DMS79 treated with DMSO at 0.1 percent for 48 hours (cell line): Measurements from ENCODE around the gene OR2Y1.
"Not testable (repeated sequence)": the region's sequence is repeated elsewhere in the genome, so short reads cannot be mapped to it uniquely, and the experiment has no call there.

Source experiments
- DNase-seq: peaks from one replicate; lab custom pipeline; 2025; lab: John Stamatoyannopoulos, UW

Gene OR2Y1, protein sequence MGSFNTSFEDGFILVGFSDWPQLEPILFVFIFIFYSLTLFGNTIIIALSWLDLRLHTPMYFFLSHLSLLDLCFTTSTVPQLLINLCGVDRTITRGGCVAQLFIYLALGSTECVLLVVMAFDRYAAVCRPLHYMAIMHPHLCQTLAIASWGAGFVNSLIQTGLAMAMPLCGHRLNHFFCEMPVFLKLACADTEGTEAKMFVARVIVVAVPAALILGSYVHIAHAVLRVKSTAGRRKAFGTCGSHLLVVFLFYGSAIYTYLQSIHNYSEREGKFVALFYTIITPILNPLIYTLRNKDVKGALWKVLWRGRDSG

DNA sequence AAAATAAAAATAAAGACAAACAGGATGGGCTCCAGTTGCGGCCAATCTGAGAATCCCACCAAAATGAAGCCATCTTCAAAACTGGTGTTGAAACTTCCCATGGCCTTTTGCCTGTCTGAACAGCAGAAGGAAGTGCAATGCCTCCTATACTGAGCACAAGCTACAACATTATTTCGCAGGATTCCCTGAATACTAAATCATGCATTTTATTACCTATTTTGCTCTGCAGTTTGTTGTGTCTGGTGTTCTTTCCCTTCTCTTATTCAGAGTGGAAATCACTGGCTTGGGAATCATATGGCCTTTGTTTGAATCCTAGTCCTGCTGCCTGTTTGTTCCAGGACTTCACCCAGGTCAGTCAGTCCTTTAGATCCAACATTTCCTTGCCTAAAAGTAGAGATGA is at the start of gene OR2Y1:
TSS of gene OR2Y1 (minus strand) at position 101 of the 400 bp plus-strand sequence. CDS start at position 101, 0 bp downstream.
- no peak for DNase-seq

GRCh38 chr5:180788651-180789410 is 49.0 kb upstream of the OR2Y1 start:
- DNase-seq = not testable (repeated sequence)

- DNase-seq = no peak
Observed at GRCh38 chr5:180787711-180788431, 48.0 kb upstream of the OR2Y1 start.

GRCh38 chr5:180786531-180787398 is 46.9 kb upstream of the OR2Y1 start:
- no peak for DNase-seq

GRCh38 chr5:180785794-180786221 is 46.0 kb upstream of the OR2Y1 start:
- no peak for DNase-seq

DNA sequence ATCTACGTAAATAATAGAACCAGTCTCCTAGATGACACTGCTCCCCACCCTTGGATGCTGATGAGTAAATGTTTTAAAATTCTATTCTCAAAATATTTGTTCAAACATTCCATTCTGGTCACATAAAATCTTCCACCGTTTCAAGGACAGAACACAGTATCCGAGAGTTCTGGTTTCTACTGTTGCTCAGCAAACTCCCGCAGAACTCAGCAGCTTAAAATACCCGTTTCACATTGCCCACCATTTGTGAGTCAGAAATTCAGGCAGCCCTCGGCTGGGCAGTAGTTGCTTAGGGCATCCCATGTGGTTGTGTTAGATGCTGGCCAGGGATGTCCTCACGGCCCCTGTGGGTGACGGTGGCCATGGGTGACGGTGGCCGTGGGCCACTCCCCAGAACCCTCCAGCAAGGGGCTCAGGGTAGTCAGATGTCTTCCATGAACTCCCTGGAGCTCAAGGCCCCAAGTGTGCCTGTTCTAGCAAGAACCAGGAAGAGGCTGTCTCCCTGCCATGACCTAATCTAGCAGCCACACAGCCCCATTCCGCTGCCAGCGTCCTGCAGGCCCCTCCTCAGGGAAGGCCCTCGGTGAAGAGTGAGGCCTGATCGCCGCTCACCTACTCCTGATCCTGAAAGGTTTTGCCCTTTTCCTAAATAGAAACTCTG is 45.4 kb upstream of the OR2Y1 start:
- no peak for DNase-seq

DNA sequence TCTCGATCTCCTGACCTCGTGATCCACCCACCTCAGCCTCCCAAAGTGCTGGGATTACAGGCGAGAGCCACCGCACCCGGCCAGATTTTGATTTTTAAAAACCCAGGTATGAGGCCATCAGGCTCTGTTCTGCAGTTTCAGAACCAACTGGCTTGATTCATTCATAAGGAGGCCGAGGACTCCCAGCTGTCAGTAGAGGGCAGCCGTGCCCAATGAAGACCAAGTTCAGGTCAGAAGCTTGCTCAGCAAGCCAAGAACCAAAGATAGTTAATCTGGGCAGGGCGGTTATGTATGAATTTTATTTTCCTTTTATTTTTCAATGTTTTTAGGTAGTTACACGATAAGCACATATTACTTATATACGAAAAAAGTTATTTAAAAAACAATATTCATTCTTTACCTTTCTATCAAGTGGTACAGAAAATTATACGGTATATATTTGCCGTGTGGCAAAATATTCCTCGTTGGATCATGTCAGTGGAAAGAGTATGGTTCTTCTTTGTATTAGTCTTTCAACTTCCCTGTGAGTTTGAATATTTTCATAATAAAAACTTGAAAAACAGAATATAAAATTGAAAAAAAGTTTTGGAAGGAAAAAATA is 44.7 kb upstream of the OR2Y1 start:
- DNase-seq = peak; percentile 7

DNA sequence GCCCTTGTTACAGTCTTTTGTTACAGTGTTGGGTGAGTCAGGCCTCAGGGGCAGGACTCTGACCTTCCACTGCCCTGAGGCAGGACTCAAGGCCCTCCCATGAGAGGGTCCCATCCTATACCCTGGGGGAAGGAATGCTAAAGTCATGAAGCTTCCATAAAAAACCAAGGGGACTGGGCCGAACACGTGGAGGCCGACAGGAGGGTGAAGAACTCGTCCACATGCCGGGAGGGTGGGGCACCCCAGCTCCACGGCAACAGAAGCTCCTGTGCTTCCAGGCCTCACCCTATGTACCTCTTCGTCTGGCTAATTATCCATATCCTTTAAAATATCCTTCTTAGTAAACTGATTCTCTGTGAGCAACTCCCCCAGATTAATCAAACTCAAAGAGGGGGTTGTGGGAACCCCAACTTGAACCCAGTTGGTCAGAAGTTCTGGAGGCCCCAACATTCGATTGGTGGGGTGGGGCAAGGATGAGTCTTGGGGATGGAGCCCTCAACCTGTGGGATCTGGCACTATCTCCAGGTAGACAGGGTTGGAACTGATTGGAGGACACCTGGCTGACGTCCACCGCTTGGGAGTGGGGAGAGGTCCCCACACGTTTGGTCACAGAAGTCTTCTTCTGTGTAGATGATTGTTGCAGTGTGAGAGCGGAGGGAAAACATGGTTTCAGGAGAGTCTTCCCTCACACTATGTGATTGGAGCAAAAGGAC is 43.6 kb upstream of the OR2Y1 start:
- no peak for DNase-seq

DNA sequence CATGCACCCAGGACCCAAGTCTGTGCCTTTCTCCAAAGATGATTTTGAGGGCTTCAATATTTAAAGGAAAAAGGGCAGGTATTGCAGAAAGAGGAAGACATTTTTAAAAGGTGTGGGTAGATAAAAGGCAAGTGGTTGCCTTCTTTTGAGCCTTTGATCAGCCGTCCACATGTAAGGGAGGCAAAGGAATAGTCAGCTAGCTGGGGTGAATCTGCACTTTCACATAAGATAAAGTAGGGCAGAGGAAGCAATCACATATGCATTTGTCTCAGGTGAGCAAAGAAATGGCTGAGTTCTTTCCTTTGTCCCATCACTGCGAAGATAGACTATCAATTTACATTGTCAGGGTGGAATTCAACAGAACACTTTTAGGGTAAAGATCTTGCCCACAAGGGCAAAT is 42.9 kb upstream of the OR2Y1 start:
- no peak for DNase-seq

GRCh38 chr5:180781900-180782326 is 42.1 kb upstream of the OR2Y1 start:
- DNase-seq = not testable (repeated sequence)

- DNase-seq = no peak
Observed at GRCh38 chr5:180779985-180780610, 40.2 kb upstream of the OR2Y1 start.

DNA sequence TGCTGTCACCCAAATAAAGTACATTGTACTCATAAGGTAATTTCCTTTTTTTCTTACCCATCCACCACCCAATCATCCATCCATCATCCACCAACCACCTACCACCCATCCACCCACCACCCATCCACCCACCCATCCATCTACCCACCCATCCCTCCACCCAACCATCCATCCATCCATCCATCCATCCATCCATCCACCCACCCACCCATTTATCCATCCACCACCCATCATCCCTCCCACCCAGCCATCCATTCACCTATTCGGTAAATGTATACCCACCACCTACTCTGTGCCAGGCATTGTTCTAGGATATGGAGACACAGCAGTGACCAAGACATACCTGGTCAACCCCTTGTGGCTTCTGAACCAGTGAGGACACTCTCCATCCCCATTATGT is 37.6 kb upstream of the OR2Y1 start:
- no peak for DNase-seq

- DNase-seq = no peak
Observed at GRCh38 chr5:180776376-180776775, 36.5 kb upstream of the OR2Y1 start.

DNA sequence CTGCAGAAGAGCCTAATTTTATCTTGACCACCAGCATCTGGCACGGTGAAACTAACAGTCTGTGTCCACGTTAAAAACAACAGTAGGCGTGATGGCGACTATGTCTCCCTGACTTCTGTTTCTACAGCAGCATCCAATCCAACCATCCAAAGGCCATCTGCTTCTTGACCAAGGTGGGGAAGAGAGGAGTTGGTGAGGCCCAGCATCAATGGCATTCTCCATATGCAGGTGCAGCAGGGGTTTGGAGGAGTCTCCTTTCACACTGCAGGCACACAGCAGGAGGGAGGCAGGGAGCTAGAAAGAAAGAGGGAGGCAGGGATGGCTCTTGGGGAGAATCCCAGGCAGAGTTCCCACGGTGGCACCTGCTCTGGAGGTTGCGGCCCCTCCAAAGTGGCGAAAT is 35.8 kb upstream of the OR2Y1 start:
- no peak for DNase-seq

GRCh38 chr5:180771839-180772238 is 32.0 kb upstream of the OR2Y1 start:
- DNase-seq = no peak

DNA sequence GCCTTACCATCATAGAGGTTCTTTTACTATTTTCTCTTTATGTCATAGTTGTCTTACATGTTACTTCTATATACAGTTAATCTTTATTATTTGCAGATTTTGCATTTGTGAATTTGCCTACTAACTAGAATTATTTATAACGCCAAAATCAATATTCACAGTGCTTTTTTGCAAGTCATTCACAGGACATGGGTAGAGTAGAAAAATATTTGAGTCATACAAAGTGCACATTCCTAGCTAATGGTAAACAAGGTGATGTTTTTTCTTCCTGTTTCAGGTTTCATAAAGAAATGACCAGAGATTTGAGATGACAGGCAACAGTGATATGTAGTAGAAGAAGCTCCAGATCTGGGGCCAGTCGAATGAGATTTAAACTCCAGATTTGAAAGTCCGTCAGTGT is 30.0 kb upstream of the OR2Y1 start:
- DNase-seq = no peak

GRCh38 chr5:180755601-180756000 is 15.7 kb upstream of the OR2Y1 start:
- no peak for DNase-seq

DNA sequence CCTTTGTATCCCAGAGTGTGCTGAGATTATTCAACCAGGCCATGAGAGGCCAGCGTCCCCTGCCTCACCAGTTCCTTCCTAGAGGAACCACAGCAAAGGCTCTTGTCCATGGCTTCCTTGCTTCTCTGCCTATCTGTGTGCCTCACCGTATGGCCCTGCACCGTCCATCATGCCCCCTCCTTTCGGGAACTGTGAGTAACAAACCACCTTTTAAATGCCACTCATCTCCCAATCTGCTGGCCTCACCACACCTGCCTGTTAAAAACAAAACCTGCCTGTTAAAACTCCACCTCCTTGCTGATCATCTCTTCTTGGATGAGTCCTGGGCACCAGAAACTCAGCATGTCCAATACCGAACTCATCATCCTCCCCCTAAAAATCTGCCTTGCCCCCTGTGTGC is 4.4 kb upstream of the OR2Y1 start:
- no peak for DNase-seq

DNA sequence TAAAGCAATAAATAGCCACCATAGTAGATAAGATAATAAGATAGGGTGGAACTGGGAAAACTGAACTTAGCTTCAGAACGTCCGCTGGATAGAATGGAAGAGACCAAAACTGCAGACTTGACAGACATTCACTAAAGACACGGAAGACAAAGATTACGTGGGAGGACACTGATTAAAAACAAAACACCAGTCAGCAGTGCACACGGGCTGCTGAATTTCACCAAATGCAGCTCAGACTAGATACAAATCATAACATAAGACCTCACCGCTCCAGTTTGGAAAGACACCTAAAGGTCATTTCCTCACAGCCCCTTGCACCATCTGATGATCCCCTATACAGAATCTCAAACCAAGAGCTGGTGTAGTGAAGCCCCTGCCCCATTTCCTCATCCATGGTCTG is 2.9 kb upstream of the OR2Y1 start:
- no peak for DNase-seq

DNA sequence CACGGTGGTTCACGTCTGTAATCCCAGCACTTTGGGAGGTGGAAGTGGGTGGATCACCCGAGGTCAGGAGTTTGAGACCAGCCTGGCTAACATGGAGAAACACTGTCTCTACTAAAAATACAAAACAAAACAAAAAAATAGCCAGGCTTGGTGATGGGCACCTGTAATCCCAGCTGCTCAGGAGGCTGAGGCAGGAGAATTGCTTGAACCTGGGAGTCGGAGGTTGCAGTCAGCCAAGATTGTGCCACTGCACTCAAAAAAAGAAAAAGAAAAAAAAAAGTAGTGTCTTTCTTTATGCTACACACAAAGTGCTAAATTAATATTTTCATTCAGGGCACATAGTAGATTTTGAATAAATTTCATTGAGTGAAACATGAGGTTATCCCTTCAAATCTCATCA is 1.1 kb upstream of the OR2Y1 start:
- DNase-seq = not testable (repeated sequence)
